NT2/D1 (cell line): Measurements from ENCODE around the gene CFAP54.

Experiments used
- YY1 ChIP-seq: IDR thresholded peaks from 2 replicates; pipeline ENCODE4 v1.6.1; 2011; ENCODE audit not compliant: insufficient read length, insufficient read depth
- ZNF274 ChIP-seq: IDR thresholded peaks from 2 replicates; pipeline ENCODE4 v1.6.1; 2011; ENCODE audit warnings: mild to moderate bottlenecking, low read depth, low read length

DNA sequence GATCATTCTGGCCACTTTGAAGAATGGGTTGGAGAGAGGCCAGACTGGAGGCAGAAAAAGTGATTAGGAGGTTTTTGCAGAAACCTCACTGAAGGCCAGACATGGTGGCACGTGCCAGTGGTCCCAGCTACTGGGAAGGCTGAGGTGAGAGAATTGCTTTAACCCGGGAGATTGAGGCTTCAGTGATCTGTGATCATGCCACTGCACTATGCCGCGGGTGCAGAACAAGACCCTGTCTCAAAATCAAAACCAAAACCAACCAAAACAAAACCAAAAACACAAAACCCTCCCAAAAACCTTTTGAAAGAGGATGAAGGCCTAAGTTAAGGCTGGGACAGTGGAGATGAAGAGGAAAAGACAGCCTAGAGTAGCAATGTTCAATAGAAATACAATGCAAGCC is 15.2 kb upstream of the CFAP54 start:
- TF ChIP-seq YY1, result no peak
- TF ChIP-seq ZNF274, result no peak
